LNCAP (cell line): ENCODE results near the gene SNTG2.

Source experiments
- CTCF ChIP-seq: fragments of 450-650 bp; IDR thresholded peaks from 2 replicates; pipeline ENCODE4 v1.5.1; 2017; ENCODE audit warnings: mild to moderate bottlenecking

The SNTG2 gene

DNA sequence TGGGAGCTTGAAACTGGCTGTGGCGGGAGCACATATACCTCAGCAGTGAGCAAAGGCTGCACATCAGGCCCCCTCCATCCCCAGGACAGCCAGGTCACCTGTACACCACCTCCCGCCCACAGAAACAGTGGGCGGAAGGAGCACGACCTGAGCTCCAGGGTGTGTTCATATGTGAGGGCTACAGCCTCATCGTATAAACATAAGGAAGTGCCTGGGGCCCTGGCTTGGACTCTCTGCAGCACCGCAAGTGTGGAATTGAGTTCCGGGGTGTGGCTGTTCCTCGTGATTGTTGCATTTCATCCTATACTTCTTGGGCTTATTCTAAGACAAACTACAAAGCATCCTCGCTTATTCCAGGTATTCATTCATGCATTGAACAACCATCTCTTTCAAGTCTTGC is 402.5 kb downstream of the SNTG2 start:
- TF ChIP-seq CTCF, result no peak

- no peak for TF ChIP-seq CTCF
These were observed 402.9 kb downstream of the SNTG2 start for GRCh38 chr2:1353543-1353942.

- TF ChIP-seq CTCF, result no peak
These were observed 409.5 kb downstream of the SNTG2 start for GRCh38 chr2:1360144-1360543.

GRCh38 chr2:1360557-1361250 is 410.1 kb downstream of the SNTG2 start:
- TF ChIP-seq CTCF, result no peak

DNA sequence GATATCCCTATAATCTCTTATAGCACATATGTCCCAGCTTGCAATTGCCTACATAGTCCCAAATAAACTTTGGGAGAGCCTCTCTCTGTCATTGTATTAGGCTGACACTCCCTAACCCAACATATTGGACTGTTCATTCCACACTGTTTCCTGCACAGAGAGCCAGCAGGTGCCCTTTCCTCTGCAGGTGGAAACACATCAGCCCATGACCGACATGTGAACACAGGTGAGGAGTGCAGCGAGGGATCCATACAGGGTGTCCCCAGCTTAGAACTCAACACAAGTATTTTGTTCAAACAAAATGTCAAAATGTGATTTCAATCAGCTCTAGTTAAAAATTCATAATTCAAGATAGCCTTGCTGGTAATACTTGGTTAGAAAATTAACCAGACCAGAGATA is 412.7 kb downstream of the SNTG2 start:
- no peak for TF ChIP-seq CTCF

GRCh38 chr2:1366546-1367134 is 416.0 kb downstream of the SNTG2 start:
- TF ChIP-seq CTCF, result no peak

GRCh38 chr2:1367601-1368000 is 417.0 kb downstream of the SNTG2 start:
- no peak for TF ChIP-seq CTCF
